K562 (cell line): ENCODE results near the gene RFX7. TPM values are rescaled to one million over a fixed set of nuclear protein-coding genes. Genes with fewer than 3 reads are reported as not detected.

Experiments
- ADNP ChIP-seq: fragments of 200-800 bp; sonication (Bioruptor generic); IDR thresholded peaks from 2 replicates; pipeline ENCODE4 v1.6.1; 2016; ENCODE audit warnings: missing genetic modification characterization, missing compliant biosample characterization
- CEBPB ChIP-seq: fragments of 450-650 bp; IDR thresholded peaks from 2 replicates; pipeline ENCODE4 v1.6.1; 2016; ENCODE audit warnings: missing genetic modification characterization, missing compliant biosample characterization
- DACH1 ChIP-seq: fragments of 450-650 bp; IDR thresholded peaks from 2 replicates; pipeline ENCODE4 v1.6.1; 2018; ENCODE audit not compliant: partially characterized antibody
- FOXJ2 ChIP-seq: fragments of 200-800 bp; sonication (Bioruptor generic); IDR thresholded peaks from 2 replicates; pipeline ENCODE4 v1.6.1; 2016; ENCODE audit warnings: missing genetic modification characterization, missing compliant biosample characterization
- HDGF ChIP-seq: fragments of 450-650 bp; IDR thresholded peaks from 2 replicates; pipeline ENCODE4 v1.6.1; 2016
- HMGN3 ChIP-seq: IDR thresholded peaks from 2 replicates; pipeline ENCODE4 v1.6.1; 2011; ENCODE audit warnings: borderline replicate concordance, low read depth, mild to moderate bottlenecking, mixed read lengths, low read length; ENCODE audit not compliant: insufficient read length; ENCODE audit errors: extremely low read depth
- IRF2 ChIP-seq: sonication (generic); formaldehyde crosslinking; IDR thresholded peaks from 2 replicates; pipeline ENCODE4 v1.8.1; 2022; ENCODE audit warnings: mild to moderate bottlenecking, missing genetic modification reagents
- KAT8 ChIP-seq: fragments of 450-650 bp; IDR thresholded peaks from 2 replicates; pipeline ENCODE4 v1.6.1; 2016; ENCODE audit warnings: low read depth, mild to moderate bottlenecking
- PCBP2 ChIP-seq: fragments of 200-400 bp; formaldehyde crosslinking; IDR thresholded peaks from 2 replicates; pipeline ENCODE4 v1.6.1; 2018; ENCODE audit warnings: low read length, low read depth, mild to moderate bottlenecking, moderate library complexity; ENCODE audit not compliant: poor library complexity, severe bottlenecking
- SAFB2 ChIP-seq: fragments of 200-400 bp; formaldehyde crosslinking; IDR thresholded peaks from 2 replicates; pipeline ENCODE4 v1.6.1; 2018; ENCODE audit warnings: borderline replicate concordance, low read length, low read depth, moderate library complexity; ENCODE audit not compliant: severe bottlenecking
- SIN3A ChIP-seq, 2 experiments: fragments of 150-350 bp in 1 of 2; IDR thresholded peaks; 2 replicates each; pipeline ENCODE4 v1.6.1; 2011 to 2016; ENCODE audit warnings: borderline replicate concordance in 2 of 2, low read depth in 2 of 2, low read length in 2 of 2, mild to moderate bottlenecking in 2 of 2, moderate library complexity in 2 of 2; ENCODE audit not compliant: control insufficient read depth in 1 of 2
- SMC3 ChIP-seq: conservative IDR thresholded peaks from 2 replicates; pipeline ENCODE4 v1.6.1; 2011; ENCODE audit warnings: low read depth, low read length, improper control_type of control experiment; ENCODE audit not compliant: insufficient read depth
- TAF7 ChIP-seq: fragments of 450-650 bp; IDR thresholded peaks from 2 replicates; pipeline ENCODE4 v1.6.1; 2016; ENCODE audit warnings: missing genetic modification characterization, missing compliant biosample characterization
- polyA plus RNA-seq, 8 experiments: library from polyadenylated mRNA; depleted of rRNA in 4 of 8; stranded (reverse) in 5 of 8; unstranded in 3 of 8; fragments of >200 nt; fragmentation: Nextera tagmentation in 2 of 8; fragmentation: Illumina TruSeq in 1 of 8; extraction: Ambion mirVana in 2 of 8; extraction: Trizol in 1 of 8; gene quantifications; 2 replicates each; pipeline versions ENCODE4 v1.2.1 to v1.2.3, GENCODE V29; 2011 to 2014; ENCODE audit warnings: inconsistent platforms in 1 of 8, missing spikeins in 1 of 8
- total RNA-seq, 7 experiments: library from RNA; depleted of rRNA in 6 of 7; stranded (reverse); fragments of >200 nt in 6 of 7; fragmentation: Illumina TruSeq in 2 of 7; extraction: Trizol in 2 of 7; gene quantifications; 2 replicates each; pipeline versions ENCODE4 v1.2.1 to v1.2.3, GENCODE V29; 2011 to 2021; ENCODE audit warnings: low replicate concordance in 1 of 7
- TF ChIP-seq, protein P1 (sequence below): fragments of 450-650 bp; IDR thresholded peaks from 2 replicates; pipeline ENCODE4 v1.6.1; 2016; ENCODE audit warnings: low read depth, mild to moderate bottlenecking, moderate library complexity
- TF ChIP-seq, protein P2 (sequence below), 2 experiments: fragments of 450-650 bp in 1 of 2; sonication (generic) in 1 of 2; formaldehyde crosslinking in 1 of 2; IDR thresholded peaks in 1 of 2; conservative IDR thresholded peaks in 1 of 2; 2 replicates each; pipeline versions ENCODE4 v1.6.1 to v1.8.1; 2016 to 2023; ENCODE audit warnings: mild to moderate bottlenecking in 2 of 2, moderate library complexity in 2 of 2, inconsistent platforms in 1 of 2, missing genetic modification reagents in 1 of 2
- TF ChIP-seq, protein P3 (sequence below): fragments of 450-650 bp; conservative IDR thresholded peaks from 2 replicates; pipeline ENCODE4 v1.6.1; 2016; ENCODE audit warnings: missing genetic modification characterization, low read depth, mild to moderate bottlenecking, missing compliant biosample characterization, moderate library complexity
- TF ChIP-seq, protein P4 (sequence below): fragments of 450-650 bp; IDR thresholded peaks from 2 replicates; pipeline ENCODE4 v1.6.1; 2016; ENCODE audit warnings: borderline replicate concordance
- TF ChIP-seq, protein P5 (sequence below): fragments of 250-450 bp; sonication (Bioruptor Pico); IDR thresholded peaks from 2 replicates; pipeline ENCODE4 v1.4.0; 2020; ENCODE audit warnings: borderline replicate concordance

Gene RFX7
- total and polyA plus RNA-seq, 9 of the 15 experiments (the other 6 are each of a cell fraction or from before 2014, with no cell fraction given), result 2.4 to 17.9 (median 6.3) TPM

DNA sequence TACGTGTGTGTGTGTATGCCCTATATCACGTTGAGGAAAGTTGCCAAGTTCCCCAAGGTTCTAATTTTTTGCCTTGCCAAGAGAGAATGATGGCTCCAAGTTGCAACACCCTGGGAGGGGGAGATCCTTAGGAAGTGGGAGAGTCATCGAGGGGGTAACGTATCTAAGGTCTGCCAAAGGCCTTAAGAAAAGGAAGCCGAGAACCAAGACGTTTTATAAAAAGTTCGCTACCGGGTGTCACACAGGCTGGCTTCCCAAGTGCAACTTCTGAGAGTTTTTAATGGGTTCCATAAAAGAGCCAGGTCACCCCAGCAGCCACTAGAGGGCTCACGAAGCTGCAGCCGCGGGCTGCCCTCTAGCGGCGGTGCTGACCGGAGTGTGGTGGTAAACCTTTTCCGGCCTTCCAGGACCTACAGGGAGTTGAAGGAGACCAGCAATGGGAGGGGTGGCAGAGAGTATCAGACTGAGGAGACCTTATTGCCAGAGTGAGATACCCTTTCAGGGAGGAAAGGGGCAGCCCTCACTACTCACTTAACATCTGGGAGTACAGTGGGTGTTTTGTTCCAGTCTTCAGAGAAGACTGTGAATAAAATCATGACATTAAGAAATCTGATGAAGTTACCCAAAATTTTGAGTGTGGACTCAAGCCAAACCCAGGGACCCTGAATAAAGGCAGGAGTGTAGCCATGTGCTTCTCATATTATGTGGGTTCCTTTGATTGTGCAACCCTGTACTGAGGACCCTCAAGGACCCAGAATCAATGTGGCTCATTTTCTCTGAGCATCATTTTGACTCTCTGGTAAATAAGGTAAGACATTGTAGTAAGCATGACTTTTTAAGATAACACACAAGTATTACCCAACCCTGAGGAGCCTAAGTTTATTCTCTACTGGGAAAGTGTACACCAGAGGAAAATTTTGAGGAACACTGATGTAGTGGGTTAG lies 2.5 kb upstream of the RFX7 start (continued):
- TF ChIP-seq PCBP2 (no peak), TAF7 (tag) (0 out of 2 replicates have a peak, but pooled peaks have one; percentile 19), FOXJ2 (tag) (no peak), KAT8 (no peak), DACH1 (no peak), SAFB2 (no peak), HDGF (no peak), HMGN3 (peak; percentile 77), IRF2 (no peak), CEBPB (0 out of 2 replicates have a peak, but pooled peaks have one; percentile 9), SIN3A (IDR thresholded peaks at IDR 0.05; ENCODE audit: borderline replicate concordance in 2 of 2, control insufficient read depth in 1 of 2, low read depth in 2 of 2, low read length in 2 of 2) (no peak), ADNP (tag) (peak; percentile 62; the same call in 1 of the 2 replicates), SMC3 (peak; percentile 93)
- TF ChIP-seq, protein P1, sequence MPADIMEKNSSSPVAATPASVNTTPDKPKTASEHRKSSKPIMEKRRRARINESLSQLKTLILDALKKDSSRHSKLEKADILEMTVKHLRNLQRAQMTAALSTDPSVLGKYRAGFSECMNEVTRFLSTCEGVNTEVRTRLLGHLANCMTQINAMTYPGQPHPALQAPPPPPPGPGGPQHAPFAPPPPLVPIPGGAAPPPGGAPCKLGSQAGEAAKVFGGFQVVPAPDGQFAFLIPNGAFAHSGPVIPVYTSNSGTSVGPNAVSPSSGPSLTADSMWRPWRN, result no peak
- TF ChIP-seq, protein P2, sequence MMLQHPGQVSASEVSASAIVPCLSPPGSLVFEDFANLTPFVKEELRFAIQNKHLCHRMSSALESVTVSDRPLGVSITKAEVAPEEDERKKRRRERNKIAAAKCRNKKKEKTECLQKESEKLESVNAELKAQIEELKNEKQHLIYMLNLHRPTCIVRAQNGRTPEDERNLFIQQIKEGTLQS (IDR thresholded peaks at IDR 0.05), result no peak
- TF ChIP-seq, protein P2 (CRISPR knock-in tag; conservative IDR thresholded peaks at IDR 0.05), result no peak
- TF ChIP-seq, protein P3, sequence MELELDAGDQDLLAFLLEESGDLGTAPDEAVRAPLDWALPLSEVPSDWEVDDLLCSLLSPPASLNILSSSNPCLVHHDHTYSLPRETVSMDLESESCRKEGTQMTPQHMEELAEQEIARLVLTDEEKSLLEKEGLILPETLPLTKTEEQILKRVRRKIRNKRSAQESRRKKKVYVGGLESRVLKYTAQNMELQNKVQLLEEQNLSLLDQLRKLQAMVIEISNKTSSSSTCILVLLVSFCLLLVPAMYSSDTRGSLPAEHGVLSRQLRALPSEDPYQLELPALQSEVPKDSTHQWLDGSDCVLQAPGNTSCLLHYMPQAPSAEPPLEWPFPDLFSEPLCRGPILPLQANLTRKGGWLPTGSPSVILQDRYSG (tag), result no peak
- TF ChIP-seq, protein P4, sequence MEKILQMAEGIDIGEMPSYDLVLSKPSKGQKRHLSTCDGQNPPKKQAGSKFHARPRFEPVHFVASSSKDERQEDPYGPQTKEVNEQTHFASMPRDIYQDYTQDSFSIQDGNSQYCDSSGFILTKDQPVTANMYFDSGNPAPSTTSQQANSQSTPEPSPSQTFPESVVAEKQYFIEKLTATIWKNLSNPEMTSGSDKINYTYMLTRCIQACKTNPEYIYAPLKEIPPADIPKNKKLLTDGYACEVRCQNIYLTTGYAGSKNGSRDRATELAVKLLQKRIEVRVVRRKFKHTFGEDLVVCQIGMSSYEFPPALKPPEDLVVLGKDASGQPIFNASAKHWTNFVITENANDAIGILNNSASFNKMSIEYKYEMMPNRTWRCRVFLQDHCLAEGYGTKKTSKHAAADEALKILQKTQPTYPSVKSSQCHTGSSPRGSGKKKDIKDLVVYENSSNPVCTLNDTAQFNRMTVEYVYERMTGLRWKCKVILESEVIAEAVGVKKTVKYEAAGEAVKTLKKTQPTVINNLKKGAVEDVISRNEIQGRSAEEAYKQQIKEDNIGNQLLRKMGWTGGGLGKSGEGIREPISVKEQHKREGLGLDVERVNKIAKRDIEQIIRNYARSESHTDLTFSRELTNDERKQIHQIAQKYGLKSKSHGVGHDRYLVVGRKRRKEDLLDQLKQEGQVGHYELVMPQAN, result no peak
- TF ChIP-seq, protein P5, sequence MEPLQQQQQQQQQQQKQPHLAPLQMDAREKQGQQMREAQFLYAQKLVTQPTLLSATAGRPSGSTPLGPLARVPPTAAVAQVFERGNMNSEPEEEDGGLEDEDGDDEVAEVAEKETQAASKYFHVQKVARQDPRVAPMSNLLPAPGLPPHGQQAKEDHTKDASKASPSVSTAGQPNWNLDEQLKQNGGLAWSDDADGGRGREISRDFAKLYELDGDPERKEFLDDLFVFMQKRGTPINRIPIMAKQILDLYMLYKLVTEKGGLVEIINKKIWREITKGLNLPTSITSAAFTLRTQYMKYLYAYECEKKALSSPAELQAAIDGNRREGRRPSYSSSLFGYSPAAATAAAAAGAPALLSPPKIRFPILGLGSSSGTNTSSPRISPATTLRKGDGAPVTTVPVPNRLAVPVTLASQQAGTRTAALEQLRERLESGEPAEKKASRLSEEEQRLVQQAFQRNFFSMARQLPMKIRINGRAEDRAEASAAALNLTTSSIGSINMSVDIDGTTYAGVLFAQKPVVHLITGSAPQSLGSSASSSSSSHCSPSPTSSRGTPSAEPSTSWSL, result no peak
